HG03575 (cell line): Measurements from ENCODE around the gene FBXO42.
"Not testable (repeated sequence)": the region's sequence is repeated elsewhere in the genome, so short reads cannot be mapped to it uniquely, and the experiment has no call there.

ENCODE experiments used
- ATAC-seq: cut with Tn5 transposase; IDR thresholded peaks from one replicate; pipeline ENCODE4 v1.9.1; 2021; ENCODE audit not compliant: unreplicated experiment, insufficient number of reproducible peaks, low FRiP score; ENCODE audit errors: extremely low read depth

Gene FBXO42

GRCh38 chr1:16374266-16374665, 22.0 kb upstream of the FBXO42 start:
- no peak for ATAC-seq

- no peak for ATAC-seq
Measured at GRCh38 chr1:16372535-16373285, 20.4 kb upstream of the FBXO42 start.

GRCh38 chr1:16371725-16372124, 19.4 kb upstream of the FBXO42 start:
- no peak for ATAC-seq

GRCh38 chr1:16369821-16370220, 17.5 kb upstream of the FBXO42 start:
- ATAC-seq: no peak

GRCh38 chr1:16367968-16368890, 15.9 kb upstream of the FBXO42 start:
- ATAC-seq: no peak

- ATAC-seq: no peak
Measured at GRCh38 chr1:16367258-16367967, 15.1 kb upstream of the FBXO42 start.

- peak; percentile 50 for ATAC-seq
Measured at GRCh38 chr1:16366722-16367257, 14.5 kb upstream of the FBXO42 start, which contains the start of gene SZRD1. Gene SZRD1 (plus strand): TSS chr1:16367242. CDS start chr1:16367258, 16 bp downstream.

- ATAC-seq: not testable (repeated sequence)
Measured at GRCh38 chr1:16365146-16365498, 12.8 kb upstream of the FBXO42 start.

- ATAC-seq: no peak
Measured at GRCh38 chr1:16356867-16357266, 4.6 kb upstream of the FBXO42 start.

GRCh38 chr1:16354619-16355018, 2.3 kb upstream of the FBXO42 start:
- ATAC-seq: no peak

- ATAC-seq: no peak
Measured at GRCh38 chr1:16352842-16353535, 709 bp upstream of the FBXO42 start.

- ATAC-seq: no peak
Measured at GRCh38 chr1:16351456-16351993, 755 bp downstream of the FBXO42 start.

- ATAC-seq: no peak
Measured at GRCh38 chr1:16349847-16350406, 2.4 kb downstream of the FBXO42 start.

GRCh38 chr1:16348414-16349182, 3.7 kb downstream of the FBXO42 start:
- no peak for ATAC-seq

- ATAC-seq: not testable (repeated sequence)
Measured at GRCh38 chr1:16343276-16343675, 9.0 kb downstream of the FBXO42 start.

- no peak for ATAC-seq
Measured at GRCh38 chr1:16342331-16343062, 9.8 kb downstream of the FBXO42 start.

- ATAC-seq: no peak
Measured at GRCh38 chr1:16340673-16341072, 11.6 kb downstream of the FBXO42 start.
